ENCODE data around the gene RUNX3.

The RUNX3 gene

DNA sequence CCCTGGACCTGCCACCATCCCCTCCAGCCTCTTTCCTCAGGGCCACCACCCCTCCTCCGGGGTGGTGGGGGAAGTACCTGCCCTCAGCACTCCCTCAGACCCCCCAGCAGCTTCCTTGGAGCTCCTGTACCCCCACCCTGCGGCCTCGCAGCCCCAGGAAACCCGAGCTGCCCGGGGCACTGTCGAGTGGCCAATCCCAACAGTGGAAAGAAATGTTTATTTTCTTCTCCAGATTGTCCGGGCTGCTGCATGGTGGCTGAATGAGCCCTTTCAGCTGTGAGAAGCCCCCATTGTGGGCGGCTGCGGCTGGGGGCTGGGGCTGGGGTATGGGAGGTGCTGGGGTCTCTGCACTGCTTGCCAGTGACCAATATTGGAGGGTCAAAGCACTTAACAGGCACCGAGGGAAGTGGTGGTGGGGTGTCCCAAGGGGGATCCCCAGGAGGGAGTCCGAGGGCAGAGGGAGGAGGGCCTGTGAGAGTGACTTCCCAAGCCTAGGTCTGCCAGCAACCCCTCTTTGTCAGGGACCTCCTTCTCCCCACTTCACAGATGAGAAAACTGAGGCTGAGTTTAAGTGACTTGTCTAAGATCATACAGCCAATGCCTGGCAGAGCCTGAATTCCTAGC lies 25.2 kb downstream of the RUNX3 start:
- FAIRE-seq (no peak), DNase-seq (ENCODE audit: extremely low spot score, insufficient read length, low read depth) (no peak)

DNA sequence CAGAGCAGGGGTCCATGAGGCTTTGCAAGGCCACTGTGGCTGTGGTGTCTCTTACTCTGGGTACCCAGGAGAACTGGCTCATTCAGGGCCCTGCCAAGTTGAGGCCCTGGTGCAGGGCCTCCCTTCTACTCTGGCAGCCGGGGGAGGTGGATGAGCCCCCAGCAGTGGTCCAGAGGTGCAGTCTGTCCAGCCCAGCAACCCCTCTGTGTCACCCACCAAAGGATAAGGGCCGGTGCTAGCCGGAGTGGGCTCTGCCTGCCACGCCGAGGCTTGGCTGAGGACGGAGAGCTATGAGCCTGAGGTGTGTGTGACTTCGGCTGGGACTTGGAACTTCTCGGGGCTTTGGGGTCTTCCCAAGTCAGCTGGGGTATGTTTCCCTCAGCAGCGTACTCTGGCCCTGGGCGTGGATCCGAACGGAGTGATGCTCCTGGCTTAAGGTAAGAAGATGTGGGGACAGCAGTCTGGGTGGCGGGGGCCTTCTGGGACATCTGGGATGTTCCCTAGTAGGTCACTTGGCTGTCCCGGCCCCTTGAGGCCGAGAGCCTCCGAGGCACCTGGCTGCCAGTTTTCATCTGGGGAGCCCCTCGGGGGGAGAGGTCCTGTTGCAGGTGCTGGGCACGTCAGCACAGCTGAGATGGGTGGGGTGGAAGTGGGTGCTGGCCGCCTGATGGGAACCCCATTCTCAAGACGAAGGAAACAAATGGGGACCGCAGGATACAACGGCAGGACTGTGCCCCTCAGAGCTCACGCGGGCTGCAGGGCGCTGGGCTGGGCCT lies 25.9 kb downstream of the RUNX3 start:
- FAIRE-seq (no peak), DNase-seq (ENCODE audit: extremely low spot score, insufficient read length, low read depth) (no peak)

DNA sequence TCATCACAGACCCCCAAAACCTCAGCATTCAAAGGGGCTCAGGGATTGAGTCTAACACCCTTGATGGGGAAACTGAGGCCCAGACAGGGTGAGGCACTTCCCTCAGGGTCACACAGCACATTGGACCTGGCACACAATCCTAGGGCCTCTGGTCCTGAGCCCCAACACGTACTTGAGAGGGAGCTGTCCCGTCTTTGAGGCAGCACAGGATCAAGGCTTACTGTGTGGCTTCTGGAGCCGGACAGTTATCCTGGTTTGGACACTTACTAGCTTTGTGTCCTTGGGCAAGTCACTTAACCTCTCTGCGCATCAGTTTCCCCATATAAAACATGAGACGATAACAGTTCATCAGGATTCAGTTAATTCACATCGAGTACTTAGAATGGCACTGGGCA lies 26.5 kb downstream of the RUNX3 start:
- DNase-seq (ENCODE audit: extremely low spot score, insufficient read length, low read depth) (no peak), FAIRE-seq (peak; percentile 18)

DNA sequence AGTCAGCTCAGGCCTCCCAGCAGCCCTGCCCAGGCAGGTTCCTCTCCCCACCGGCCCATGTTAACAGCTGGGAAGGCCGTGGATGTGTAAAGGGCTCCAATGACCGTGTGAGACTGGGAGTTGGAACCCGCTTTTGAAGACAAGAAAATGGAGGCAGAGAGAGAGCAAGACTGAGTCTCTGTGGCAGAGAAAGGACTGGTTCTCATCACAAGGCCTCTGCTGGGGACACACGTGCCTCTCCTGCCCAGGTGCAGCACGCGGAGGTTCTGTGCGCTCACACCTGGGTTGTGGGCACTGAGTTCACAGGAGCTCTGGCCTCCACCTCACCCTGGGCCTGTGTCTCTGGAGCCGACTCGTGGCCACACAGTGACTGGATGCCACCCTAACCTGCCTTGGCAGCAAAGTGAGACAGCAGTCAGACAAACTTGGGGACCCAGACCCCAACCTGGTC lies 27.0 kb downstream of the RUNX3 start:
- DNase-seq (ENCODE audit: extremely low spot score, insufficient read length, low read depth) (no peak), FAIRE-seq (no peak)

DNA sequence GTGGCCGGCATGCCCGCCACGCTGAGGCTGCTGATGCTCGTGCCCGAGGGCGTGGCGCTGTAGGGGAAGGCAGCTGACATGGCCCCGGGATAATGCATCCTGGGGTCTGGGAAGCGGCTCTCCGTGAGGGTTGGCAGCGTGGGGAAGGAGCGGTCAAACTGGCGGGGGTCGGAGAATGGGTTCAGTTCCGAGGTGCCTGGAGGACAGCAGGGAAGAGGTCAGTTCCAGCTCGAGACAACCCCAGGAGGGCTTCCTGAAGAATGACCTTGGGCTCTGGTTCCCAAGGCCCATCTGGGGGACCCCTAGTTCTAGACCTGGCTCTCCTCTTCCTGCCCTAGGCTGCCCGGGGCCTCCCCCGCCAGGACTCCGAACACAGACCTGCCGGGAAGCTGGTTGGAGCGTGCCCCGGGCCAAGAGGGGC lies 27.6 kb downstream of the RUNX3 start:
- DNase-seq (ENCODE audit: extremely low spot score, insufficient read length, low read depth) (no peak), FAIRE-seq (no peak)

DNA sequence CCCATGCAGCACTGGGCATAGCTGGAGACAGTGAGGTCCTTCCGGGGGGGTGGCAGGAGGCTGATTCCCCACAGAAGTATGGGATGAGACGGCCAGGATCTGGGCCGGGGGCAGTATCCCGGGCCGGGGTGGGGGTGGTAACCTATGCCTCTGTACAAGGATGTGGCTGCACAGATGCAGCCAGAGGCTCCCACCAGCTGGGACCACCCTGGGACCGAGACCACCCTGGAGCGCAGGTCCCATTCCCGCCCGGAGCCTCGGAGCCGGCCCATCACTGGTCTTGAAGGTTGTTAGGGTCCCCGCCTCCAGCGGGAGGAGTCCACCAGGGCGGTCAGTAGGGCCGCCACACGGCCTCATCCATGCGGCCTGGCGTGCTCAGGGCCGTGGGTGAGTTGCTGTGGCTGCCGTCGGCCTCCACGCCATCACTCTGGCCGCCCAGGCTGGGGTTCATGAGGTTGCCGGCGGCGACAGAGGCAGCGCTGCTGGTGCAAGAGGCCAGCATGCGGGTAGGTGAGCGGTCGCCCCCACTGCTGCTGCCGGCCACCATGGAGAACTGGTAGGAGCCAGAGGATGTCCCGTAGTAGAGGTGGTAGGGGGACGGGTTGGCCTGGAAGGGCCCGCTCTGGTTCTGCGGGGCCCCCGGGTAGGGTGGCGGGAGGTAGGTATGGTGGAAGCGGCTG lies 28.1 kb downstream of the RUNX3 start:
- DNase-seq (ENCODE audit: extremely low spot score, insufficient read length, low read depth), result no peak
- no peak for FAIRE-seq

DNA sequence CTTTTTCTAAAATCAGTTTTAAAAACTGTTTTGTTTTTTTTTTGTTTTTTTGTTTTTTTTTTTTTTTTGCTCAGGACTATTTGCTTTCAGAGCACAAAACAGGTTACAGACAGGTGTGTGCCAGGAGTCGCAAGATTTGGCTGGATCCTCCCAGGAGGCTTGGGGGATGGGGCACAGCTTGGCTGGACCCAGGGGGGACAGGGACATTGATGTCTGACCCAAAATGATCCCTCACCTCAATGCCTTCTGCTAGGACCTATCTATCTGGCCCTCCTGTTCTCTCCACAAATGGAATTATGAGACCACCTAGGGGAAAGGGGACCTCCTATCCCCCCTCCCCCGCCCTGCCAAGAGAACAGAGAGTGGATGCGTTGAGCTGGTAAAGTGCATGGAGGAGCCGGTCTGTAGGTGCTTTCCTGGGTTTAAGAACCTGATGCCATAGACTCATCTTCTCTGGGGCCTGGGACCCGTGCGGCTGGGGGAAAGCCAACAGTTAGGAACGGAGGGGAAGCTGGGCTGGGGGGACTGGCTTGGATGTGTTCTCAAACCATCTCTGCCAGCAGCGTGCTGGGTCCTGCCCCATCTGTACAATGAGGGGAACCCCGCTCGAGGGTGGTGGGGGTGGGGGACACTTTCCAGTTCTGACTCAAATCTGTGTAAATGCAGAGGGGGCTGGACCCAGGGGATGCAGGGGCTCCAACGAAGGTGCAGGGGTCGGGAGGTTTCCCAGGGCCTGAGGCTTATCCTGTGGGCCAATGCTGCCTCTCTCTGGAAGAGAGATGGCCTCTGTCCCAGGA lies 28.9 kb downstream of the RUNX3 start:
- FAIRE-seq, result no peak
- DNase-seq (ENCODE audit: extremely low spot score, insufficient read length, low read depth), result no peak

DNA sequence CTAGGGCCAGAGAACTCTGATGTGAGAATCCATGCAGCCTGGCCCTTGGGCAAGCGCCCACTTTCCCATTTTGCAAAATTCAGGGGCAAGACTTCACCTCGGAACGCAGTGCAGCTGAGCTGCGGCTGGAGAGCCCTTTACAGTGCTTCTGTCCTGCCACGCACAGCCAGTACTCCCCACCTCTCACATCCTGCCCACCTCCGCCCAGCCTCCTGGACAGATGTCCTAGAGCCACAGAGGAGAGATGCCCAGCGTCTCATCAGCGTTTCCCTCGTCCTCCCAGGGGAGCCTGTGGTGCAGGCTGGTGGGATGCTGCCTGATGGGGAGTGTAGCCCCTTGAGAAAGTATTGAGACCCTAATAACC lies 29.6 kb downstream of the RUNX3 start:
- no peak for FAIRE-seq

DNA sequence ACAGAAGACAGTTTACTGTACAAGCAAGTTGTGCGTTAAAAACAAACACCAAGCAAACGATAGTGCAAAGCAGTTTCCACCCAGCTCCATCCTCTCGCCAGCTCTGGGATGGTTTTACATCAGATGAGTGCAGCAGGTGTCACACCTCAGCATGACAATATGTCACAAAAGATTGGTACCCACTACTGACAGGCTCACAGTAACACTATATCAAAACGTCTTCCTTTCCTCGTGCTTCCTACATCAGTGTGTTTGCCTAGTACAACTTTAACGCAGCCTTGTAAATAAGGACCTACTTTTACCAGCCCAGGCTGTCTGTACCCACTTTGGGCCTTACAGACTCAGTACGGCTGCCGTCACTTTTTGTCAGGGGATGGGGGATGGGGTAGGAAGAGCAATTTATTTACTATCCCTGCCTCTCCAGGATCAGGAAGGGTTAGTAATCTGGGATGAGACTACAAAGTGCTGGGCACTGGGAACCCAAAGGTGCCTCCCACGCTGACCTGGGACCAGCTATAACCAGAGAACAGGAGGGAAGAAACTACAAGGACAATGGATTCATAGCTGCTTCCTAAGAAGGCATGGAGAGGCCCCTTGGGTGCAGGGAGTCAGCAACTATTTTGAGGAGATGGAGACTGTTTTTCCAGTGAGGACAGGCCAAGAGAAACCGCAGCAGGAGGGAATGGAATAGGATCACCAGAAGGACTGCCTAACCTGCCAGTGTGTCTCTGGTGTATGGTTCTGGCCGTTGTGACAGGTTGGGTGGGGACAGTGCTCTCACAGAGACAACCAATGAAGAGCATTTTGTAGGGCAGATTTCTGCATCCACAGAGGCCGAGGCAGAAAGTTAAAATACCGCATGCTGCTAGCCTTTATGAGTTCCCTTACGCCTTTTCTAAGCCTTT lies 30.2 kb downstream of the RUNX3 start:
- DNase-seq (ENCODE audit: extremely low spot score, insufficient read length, low read depth) (no peak), FAIRE-seq (peak; percentile 58)

More for the DNA sequence above, 29.6 kb downstream of the RUNX3 start:
- DNase-seq (ENCODE audit: extremely low spot score, insufficient read length, low read depth), result no peak

DNA sequence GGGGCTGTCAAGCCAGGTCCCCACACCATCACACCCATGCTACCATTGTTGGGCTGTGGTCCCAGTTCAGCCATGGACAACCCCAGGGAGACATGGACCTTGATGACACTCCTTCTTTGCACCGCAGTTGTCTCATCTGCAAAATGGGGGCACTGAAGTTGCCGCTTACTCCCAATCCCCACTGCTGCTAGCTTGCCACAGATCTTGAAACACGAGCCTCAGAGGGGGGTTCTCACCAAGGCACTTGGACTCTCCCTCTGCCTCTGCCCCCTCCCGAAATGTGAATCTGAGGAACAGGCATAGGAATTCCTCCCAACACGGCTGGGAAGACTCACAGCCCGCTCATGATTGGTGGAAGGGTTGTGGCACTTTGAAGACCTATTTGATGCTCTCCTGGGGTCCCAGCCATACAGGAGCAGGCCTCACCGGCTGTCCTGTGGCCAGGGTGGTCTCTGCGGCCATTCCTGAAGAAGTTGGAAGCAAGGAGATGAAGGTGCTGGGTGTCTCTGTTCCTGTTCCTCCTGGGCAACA lies 31.1 kb downstream of the RUNX3 start:
- FAIRE-seq (no peak), DNase-seq (ENCODE audit: extremely low spot score, insufficient read length, low read depth) (no peak)

DNA sequence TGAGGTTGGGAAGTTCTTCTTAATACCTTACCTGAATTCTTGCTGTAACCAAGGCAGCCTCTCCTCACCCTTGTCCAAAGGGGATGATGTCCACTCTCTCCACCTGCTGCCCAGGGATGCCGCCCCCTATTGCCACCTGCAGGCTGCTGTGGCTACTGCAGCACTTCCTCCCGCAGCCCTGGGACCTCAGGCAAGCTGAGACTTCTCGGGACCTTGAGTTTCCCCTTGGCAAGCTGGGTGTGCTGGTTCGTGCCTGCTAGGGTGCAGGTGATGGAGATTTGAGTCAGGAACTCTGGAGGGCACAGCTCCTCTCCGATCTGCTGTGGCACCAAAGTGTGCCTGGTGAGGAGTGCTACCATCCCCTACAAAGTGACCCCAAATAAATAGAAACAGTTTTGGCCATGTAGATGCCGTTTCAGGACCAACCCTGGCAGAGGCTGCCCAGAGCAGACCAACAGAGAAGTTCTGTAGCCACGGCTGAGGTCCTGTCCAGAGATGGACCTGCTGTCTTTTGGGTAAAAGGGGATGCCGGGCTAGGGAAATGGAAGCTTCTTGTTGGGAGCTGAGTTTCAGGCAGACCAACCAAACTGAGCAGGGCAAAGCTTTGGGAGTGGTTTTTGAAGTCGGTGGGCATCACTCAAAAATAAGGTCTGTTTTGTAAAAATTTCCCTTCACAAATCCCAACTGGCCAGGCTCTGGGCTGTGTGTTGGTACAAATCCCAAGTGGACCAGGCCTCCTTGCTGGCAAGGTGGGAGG lies 31.7 kb downstream of the RUNX3 start:
- peak; percentile 88 for FAIRE-seq
- DNase-seq (ENCODE audit: extremely low spot score, insufficient read length, low read depth), result peak; percentile 47

DNA sequence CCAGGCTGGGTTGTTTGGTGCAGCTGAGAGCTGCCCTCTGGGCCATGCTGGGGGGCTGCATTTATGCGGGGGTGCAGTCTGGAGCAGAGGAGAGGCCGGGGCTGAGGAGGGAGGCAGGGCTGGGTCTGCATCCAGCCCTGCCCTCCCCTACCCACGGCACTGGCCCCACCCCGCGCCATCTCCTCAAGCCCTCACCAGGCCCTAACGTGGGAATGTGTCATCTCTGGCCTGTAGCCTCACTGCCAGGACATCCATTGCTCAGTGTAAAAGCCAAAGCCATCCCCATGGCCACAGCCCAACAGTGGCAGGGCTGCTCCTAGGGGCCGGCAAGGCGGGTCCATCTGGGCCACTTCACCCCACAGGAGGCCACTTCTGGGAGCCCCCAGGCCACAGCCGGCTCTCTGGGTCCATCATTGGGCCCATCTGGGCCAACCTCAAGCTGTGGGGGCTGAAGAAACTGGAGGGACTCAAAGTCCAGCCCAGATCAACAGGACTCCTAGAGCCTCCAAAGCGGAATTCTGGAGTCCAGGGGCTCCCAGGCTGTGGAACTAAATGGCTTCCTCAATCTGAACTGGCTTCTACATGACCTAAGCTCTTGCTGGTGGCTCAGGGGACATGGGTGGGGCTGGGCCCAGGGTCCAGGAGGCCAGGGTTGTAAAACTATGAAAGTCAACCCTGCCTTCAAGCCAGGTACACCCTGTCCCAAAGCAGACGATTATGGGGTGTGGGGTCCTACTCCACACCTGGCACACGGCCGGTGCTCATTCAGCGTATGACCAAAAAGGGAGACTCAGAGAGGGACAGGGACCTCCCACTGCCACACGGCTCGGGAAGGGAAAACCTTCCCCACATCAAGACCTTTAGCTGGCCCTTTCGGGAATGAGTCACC lies 32.6 kb downstream of the RUNX3 start:
- FAIRE-seq (no peak), DNase-seq (ENCODE audit: extremely low spot score, insufficient read length, low read depth) (no peak)

DNA sequence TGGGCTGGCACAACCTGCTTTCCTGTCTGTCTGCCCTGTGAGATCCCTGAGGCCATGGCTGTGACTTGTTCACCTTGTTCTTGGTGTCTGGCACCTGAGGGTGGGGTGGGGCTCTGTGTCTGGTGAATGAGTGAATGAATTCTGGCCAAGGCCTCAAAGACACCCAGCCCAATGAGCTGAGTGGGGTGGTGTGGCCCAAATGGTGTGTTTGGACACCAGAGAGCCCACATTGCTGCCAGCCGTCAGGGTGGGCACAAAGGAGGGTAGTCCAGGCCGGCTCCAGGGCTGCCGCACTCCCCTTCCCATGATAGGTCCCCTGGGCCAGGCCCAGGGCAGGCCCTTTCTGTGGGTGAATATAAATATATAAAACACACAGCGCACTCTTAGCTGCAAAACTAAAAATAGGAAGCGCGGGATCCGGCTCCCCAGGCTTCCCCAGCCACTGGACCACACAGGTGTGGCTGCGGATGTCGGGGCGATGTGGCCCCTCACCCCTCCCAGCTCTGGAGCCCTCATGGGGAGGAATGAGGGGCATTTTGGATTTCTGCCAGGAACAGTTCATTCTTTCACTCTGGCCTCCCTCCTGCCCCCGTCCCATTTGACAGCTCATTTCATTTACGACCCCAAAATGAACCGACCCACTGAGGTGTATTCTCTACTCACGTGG lies 33.3 kb downstream of the RUNX3 start:
- no peak for FAIRE-seq

DNA sequence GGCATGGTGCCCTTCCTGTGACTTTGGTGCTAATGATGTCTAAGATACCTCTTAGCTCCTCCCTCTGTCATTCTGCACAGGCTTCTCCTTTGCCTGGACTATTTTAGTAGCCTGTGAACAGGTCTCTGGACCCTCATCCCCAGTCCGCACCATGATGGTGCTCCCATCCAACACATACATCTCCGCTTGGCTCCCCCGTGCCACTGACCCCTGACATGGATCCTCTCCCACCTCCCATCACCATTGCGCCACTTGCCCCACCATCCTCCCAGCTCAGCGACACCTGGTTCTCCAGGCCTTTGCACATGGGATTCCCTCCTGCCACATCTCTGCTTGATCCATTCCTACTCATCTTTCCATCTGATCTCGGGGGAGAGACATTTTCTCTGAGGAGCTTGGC lies 33.9 kb downstream of the RUNX3 start:
- FAIRE-seq, result no peak
- DNase-seq (ENCODE audit: extremely low spot score, insufficient read length, low read depth), result no peak

More for the DNA sequence above, 33.3 kb downstream of the RUNX3 start:
- no peak for DNase-seq (ENCODE audit: extremely low spot score, insufficient read length, low read depth)

DNA sequence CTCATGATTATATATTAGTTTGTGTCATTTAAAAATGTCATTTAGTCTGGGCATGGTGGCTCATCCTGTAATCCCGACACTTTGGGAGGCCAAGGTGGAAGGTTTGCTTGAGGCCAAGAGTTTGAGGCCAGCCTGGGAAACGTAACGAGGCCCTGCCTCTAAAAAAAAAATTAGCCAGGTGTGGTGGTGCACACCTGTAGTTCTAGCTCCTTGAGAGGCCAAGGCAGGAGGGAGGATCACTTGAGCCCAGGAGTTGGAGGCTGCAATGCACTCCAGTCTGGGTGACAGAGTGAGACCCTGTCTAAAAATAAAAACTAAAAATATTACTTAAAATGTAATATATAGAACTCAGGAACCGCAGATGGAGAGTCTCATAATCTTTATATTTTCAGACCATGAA lies 34.6 kb downstream of the RUNX3 start:
- no peak for DNase-seq (ENCODE audit: extremely low spot score, insufficient read length, low read depth)
- no peak for FAIRE-seq

DNA sequence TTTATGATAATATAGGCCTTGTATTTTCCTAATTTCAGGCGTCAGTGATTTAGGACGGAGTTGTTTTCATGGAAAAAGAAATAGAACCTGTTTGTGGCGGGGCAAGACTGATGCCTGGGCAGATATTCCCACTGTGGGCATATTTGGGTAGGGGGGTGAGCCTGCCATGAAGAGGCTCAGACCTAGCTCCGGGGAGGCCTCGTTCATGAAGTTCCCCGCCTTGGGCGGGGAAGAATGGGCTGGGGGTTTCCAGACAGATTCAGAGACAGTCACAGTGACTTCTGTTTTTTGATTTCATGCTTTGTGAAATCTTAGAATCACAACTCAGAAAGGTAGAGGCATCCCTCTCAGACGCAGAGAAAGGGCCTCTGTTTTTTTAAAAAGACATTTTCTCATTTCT lies 36.1 kb downstream of the RUNX3 start:
- no peak for FAIRE-seq
- DNase-seq (ENCODE audit: extremely low spot score, insufficient read length, low read depth), result no peak

DNA sequence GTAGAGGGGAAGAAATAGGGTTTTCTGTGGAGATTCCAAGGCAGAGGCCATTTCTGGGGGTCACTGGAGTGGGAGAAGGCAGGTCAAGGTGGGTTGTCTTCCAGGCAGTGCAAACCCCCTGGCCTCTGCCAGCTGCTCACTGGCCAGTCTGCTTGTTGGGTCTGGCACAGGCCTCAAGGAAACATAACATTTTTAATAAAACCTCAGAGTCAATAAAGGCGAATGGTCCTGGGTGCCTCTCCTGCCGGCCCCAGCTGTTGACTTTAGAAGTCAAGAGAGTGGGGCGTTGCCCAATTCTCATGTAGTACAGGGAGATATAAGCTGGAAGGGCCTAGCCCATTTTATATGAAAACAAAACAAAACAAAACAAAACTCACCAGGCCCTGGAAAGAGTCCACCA lies 36.6 kb downstream of the RUNX3 start:
- FAIRE-seq (no peak), DNase-seq (ENCODE audit: extremely low spot score, insufficient read length, low read depth) (no peak)
